MM.1S (cell line): Measurements from ENCODE around the gene IGFBP2.

Experiments
- EZH2phosphoT487 ChIP-seq: fragments of 300-600 bp; sonication (generic); IDR thresholded peaks from 2 replicates; pipeline ENCODE4 v1.6.1; 2018; ENCODE audit warnings: antibody characterized with exemption, low read length
- TF ChIP-seq, protein P1 (sequence below): fragments of 300-600 bp; sonication (generic); IDR thresholded peaks from 2 replicates; pipeline ENCODE4 v1.5.1; 2016; ENCODE audit warnings: antibody characterized with exemption, low read length, mixed read lengths

DNA sequence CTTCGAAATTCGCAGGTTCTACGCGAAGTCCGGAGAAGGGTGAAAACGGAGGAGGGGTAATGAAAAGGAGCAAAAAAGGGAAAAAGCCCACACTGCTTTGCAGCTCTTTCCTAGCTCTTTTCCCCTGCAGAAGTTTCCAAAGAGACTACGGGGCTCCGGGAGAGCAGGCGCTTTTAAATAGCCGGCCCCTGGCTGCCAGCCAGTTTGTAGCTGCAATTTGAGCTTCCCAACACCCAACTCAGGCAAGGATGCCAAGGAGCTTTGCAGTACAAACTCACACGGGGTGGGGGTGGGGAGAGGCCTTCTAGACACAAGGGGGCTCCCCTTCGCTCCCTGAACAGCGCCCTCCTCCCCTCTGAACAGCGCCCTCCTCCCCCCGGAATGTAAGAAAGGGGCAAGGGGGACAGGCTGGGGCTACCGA lies 62.2 kb downstream of the IGFBP2 start, which contains the start of gene IGFBP5:
- TF ChIP-seq, protein P1, sequence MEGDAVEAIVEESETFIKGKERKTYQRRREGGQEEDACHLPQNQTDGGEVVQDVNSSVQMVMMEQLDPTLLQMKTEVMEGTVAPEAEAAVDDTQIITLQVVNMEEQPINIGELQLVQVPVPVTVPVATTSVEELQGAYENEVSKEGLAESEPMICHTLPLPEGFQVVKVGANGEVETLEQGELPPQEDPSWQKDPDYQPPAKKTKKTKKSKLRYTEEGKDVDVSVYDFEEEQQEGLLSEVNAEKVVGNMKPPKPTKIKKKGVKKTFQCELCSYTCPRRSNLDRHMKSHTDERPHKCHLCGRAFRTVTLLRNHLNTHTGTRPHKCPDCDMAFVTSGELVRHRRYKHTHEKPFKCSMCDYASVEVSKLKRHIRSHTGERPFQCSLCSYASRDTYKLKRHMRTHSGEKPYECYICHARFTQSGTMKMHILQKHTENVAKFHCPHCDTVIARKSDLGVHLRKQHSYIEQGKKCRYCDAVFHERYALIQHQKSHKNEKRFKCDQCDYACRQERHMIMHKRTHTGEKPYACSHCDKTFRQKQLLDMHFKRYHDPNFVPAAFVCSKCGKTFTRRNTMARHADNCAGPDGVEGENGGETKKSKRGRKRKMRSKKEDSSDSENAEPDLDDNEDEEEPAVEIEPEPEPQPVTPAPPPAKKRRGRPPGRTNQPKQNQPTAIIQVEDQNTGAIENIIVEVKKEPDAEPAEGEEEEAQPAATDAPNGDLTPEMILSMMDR = no peak
- no peak for TF ChIP-seq EZH2phosphoT487
